K562 (cell line): ENCODE data around the gene IL1RAPL2. TPM values are rescaled to one million over a fixed set of nuclear protein-coding genes. Genes with fewer than 3 reads are reported as not detected.

Experiments used
- ATAC-seq: fragments of 200-7000 bp; cut with Tn5 transposase; 3 replicates; pipeline ENCODE4 v1.9.1; 2020; ENCODE audit warnings: moderate library complexity
- BruUV-seq: library from RNA; stranded (reverse); fragments of 400-500 nt; replicated peaks from 2 replicates; lab custom pipeline; 2021; lab: Mats Ljungman, UMichigan
- CTCF ChIA-PET: fragments of 300-600 bp; formaldehyde crosslinking; extraction: SDS; loops from one replicate; lab custom pipeline; 2021; ENCODE audit warnings: low intra/inter-chr PET ratio; lab: Yijun Ruan, JAX
- POLR2A ChIA-PET: fragments of 300-600, 350-650 bp; sonication (Branson Sonifier 250); formaldehyde crosslinking; extraction: SDS; loops from one replicate; lab custom pipeline; 2021; ENCODE audit warnings: antibody characterized with exemption, inconsistent platforms; lab: Yijun Ruan, JAX
- DNase-seq, 4 experiments: peaks; one replicate each; pipeline versions ENCODE4 v3.0.0 to v3.0.0-alpha.2; 2011 to 2018; ENCODE audit warnings: low spot score in 3 of 4, mixed read lengths in 3 of 4; ENCODE audit errors: extremely low read depth in 1 of 4
- FAIRE-seq: peaks from 2 replicates; lab custom pipeline; 2011; peaks lifted over from hg19 to GRCh38; lab: Jason Lieb, UNC
- H2AFZ ChIP-seq: 2 replicates; pipeline ENCODE4 v1.6.0; 2011; ENCODE audit warnings: low read depth, low read length, control low read depth, inconsistent platforms
- H3K27ac ChIP-seq: fragments of 200-600 bp; 3 replicates; pipeline ENCODE4 v1.8.0; 2011; ENCODE audit warnings: low read depth, mild to moderate bottlenecking, control low read depth, inconsistent platforms, low read length, moderate library complexity, mixed read lengths; ENCODE audit errors: extremely low read depth
- H3K27me3 ChIP-seq, 2 experiments: fragments of 300-600 bp in 1 of 2; 2 replicates in 1 of 2; 3 replicates in 1 of 2; pipeline versions ENCODE4 v1.6.0 to v1.8.0; 2011; ENCODE audit warnings: inconsistent platforms in 2 of 2, low read length in 2 of 2, mild to moderate bottlenecking in 1 of 2, mixed read lengths in 1 of 2, moderate library complexity in 1 of 2; ENCODE audit not compliant: control insufficient read depth in 2 of 2, insufficient read depth in 2 of 2
- H3K36me3 ChIP-seq: fragments of 300-600 bp; 3 replicates; pipeline ENCODE4 v1.8.0; 2011; ENCODE audit warnings: mild to moderate bottlenecking, low read length, inconsistent platforms; ENCODE audit not compliant: control insufficient read depth, insufficient read depth
- H3K4me1 ChIP-seq, 2 experiments: fragments of 200-600 bp in 1 of 2; replicated peaks in 1 of 2; 2 replicates in 1 of 2; 3 replicates in 1 of 2; pipeline versions ENCODE4 v1.5.1 to v1.8.0; 2011; ENCODE audit warnings: inconsistent platforms in 2 of 2, low read length in 2 of 2, mild to moderate bottlenecking in 1 of 2, mixed read lengths in 1 of 2, moderate library complexity in 1 of 2; ENCODE audit not compliant: control insufficient read depth in 2 of 2, insufficient read depth in 2 of 2
- H3K4me2 ChIP-seq: 2 replicates; pipeline ENCODE4 v1.6.1; 2011; ENCODE audit warnings: low read length, control low read depth, inconsistent platforms, mixed read lengths; ENCODE audit not compliant: insufficient read depth
- H3K4me3 ChIP-seq: fragments of 200-600 bp; sonication (generic), shearing (Covaris generic); 2 replicates; pipeline ENCODE4 v1.5.1; 2016; ENCODE audit warnings: control low read depth, inconsistent platforms
- H3K79me2 ChIP-seq: fragments of 200-600 bp; 3 replicates; pipeline ENCODE4 v1.8.0; 2011; ENCODE audit warnings: low read length, inconsistent platforms; ENCODE audit not compliant: control insufficient read depth, insufficient read depth
- H3K9ac ChIP-seq, 2 experiments: 2 replicates each; pipeline versions ENCODE4 v1.6.0 to v1.6.1; 2011; ENCODE audit warnings: low read depth in 2 of 2, low read length in 2 of 2, control low read depth in 1 of 2, inconsistent platforms in 1 of 2, mild to moderate bottlenecking in 1 of 2, mixed read lengths in 1 of 2; ENCODE audit not compliant: insufficient read depth in 1 of 2
- H3K9me1 ChIP-seq: one replicate; pipeline ENCODE4 v1.6.0; 2011; ENCODE audit warnings: inconsistent platforms, mild to moderate bottlenecking, low read length, moderate library complexity; ENCODE audit not compliant: control insufficient read depth, insufficient read depth
- H3K9me3 ChIP-seq: replicated peaks from 2 replicates; pipeline ENCODE4 v1.5.1; 2011; ENCODE audit warnings: low read depth, low read length, inconsistent platforms; ENCODE audit not compliant: control insufficient read depth, insufficient read depth
- H4K20me1 ChIP-seq: replicated peaks from 2 replicates; pipeline ENCODE4 v1.6.1; 2011; ENCODE audit warnings: low read length, inconsistent platforms, mixed read lengths; ENCODE audit not compliant: control insufficient read depth, insufficient read depth
- BRCA1 ChIP-seq, 2 experiments: fragments of 450-650 bp in 1 of 2; sonication (generic) in 1 of 2; formaldehyde crosslinking in 1 of 2; IDR thresholded peaks; 2 replicates each; pipeline versions ENCODE4 v1.5.0 to v1.6.1; 2017 to 2020; ENCODE audit warnings: mild to moderate bottlenecking in 1 of 2, missing genetic modification reagents in 1 of 2
- NBN ChIP-seq: fragments of 450-650 bp; IDR thresholded peaks from 2 replicates; pipeline ENCODE4 v1.6.1; 2016; ENCODE audit warnings: low read depth, mild to moderate bottlenecking
- RHOXF2B ChIP-seq: fragments of 250-450 bp; sonication (Bioruptor Pico); conservative IDR thresholded peaks from 2 replicates; pipeline ENCODE4 v1.5.1; 2021
- TCF7L2 ChIP-seq: fragments of 150-350 bp; IDR thresholded peaks from 2 replicates; pipeline ENCODE4 v1.6.1; 2016; ENCODE audit warnings: low read depth, mild to moderate bottlenecking, low read length, moderate library complexity
- WGBS: fragments of 100-300 bp; shearing (Covaris generic); methylation state at CpG from one replicate; pipeline ENCODE4 v1.1.6; 2016; ENCODE audit warnings: low coverage, mixed read lengths; ENCODE audit not compliant: insufficient coverage; ENCODE audit errors: missing lambda C conversion rate; 5-methylcytosine and 5-hydroxymethylcytosine counted together
- in situ Hi-C: fragments of 300-500 bp; cut with MboI; formaldehyde crosslinking; loops from 4 replicates; pipeline ENCODE4 v1.15.0; 2018; ENCODE audit warnings: inconsistent platforms, mixed read lengths
- intact Hi-C: fragments of 100-400 bp; cut with micrococcal nuclease; formaldehyde crosslinking; loops from 2 replicates; pipeline ENCODE4 v1.14.2; 2022
- polyA plus RNA-seq, 8 experiments: library from polyadenylated mRNA; depleted of rRNA in 4 of 8; stranded (reverse) in 5 of 8; unstranded in 3 of 8; fragments of >200 nt; fragmentation: Nextera tagmentation in 2 of 8; fragmentation: Illumina TruSeq in 1 of 8; extraction: Ambion mirVana in 2 of 8; extraction: Trizol in 1 of 8; gene quantifications; 2 replicates each; pipeline versions ENCODE4 v1.2.1 to v1.2.3, GENCODE V29; 2011 to 2014; ENCODE audit warnings: inconsistent platforms in 1 of 8, missing spikeins in 1 of 8
- total RNA-seq, 7 experiments: library from RNA; depleted of rRNA in 6 of 7; stranded (reverse); fragments of >200 nt in 6 of 7; fragmentation: Illumina TruSeq in 2 of 7; extraction: Trizol in 2 of 7; gene quantifications; 2 replicates each; pipeline versions ENCODE4 v1.2.1 to v1.2.3, GENCODE V29; 2011 to 2021; ENCODE audit warnings: low replicate concordance in 1 of 7
- TF ChIP-seq, protein P1 (sequence below), 3 experiments: IDR thresholded peaks in 2 of 3; conservative IDR thresholded peaks in 1 of 3; 2 replicates each; pipeline ENCODE4 v1.5.1; 2011 to 2012; ENCODE audit warnings: low read length in 3 of 3, mild to moderate bottlenecking in 3 of 3, control low read depth in 2 of 3, improper control_type of control experiment in 1 of 3, inconsistent platforms in 1 of 3, low read depth in 1 of 3, mixed read lengths in 1 of 3, moderate library complexity in 1 of 3; ENCODE audit not compliant: insufficient read depth in 2 of 3

The IL1RAPL2 gene
- total and polyA plus RNA-seq, 9 of the 15 experiments (the other 6 are each of a cell fraction or from before 2014, with no cell fraction given), result not detected

DNA sequence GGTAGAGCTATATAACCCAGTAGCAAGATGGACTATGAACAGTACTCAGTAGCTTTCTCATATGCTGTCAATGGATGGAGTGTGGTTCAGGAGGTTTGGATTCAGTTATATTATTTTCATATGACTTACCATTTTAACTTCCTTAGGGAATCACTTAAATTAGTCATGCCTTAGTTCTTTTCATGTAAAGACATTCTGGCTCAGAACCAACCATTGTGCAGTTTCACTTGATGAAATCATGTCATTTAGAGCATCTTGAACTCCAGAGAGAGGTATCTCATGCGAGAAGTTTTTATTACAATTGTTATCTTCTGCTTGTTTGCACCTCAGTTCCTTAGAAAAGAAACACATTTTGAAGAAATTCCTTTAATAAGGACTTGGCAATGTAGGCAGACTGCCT lies 55.8 kb downstream of the IL1RAPL2 start:
- ATAC-seq (no peak), FAIRE-seq (no peak), DNase-seq (no peak)
- H3K9me1 ChIP-seq, result no peaks in the 10 kb centered on the region
- no peaks in the 10 kb centered on the region for H3K36me3 ChIP-seq
- BruUV-seq, result no TSS peak
- ChIA-PET POLR2A (no interaction called here), CTCF (no interaction called here)
- H3K4me3 ChIP-seq, result no peak overlapping the region
- in situ Hi-C loops (no loop called here), intact Hi-C loops (no loop called here)
- H4K20me1 ChIP-seq, result no peaks in the 10 kb centered on the region
- TF ChIP-seq BRCA1 (IDR thresholded peaks at IDR 0.05) (no peak), BRCA1 (CRISPR knock-in tag; IDR thresholded peaks at IDR 0.05) (no peak), TCF7L2 (no peak), RHOXF2B (CRISPR knock-in tag) (no peak)
- no peaks in the 10 kb centered on the region for H3K79me2 ChIP-seq
- no peak overlapping the region for H3K27ac ChIP-seq
- H3K4me2 ChIP-seq, result no peak overlapping the region
- H3K9me3 ChIP-seq, result no peaks in the 10 kb centered on the region
- 0% methylated on average over 1 of the region's 1 CpG for WGBS
- H2AFZ ChIP-seq, result no peak overlapping the region
- no peak overlapping the region for H3K9ac ChIP-seq
- H3K4me1 ChIP-seq, result no peaks in the 10 kb centered on the region
- H3K27me3 ChIP-seq, result no peaks in the 10 kb centered on the region

DNA sequence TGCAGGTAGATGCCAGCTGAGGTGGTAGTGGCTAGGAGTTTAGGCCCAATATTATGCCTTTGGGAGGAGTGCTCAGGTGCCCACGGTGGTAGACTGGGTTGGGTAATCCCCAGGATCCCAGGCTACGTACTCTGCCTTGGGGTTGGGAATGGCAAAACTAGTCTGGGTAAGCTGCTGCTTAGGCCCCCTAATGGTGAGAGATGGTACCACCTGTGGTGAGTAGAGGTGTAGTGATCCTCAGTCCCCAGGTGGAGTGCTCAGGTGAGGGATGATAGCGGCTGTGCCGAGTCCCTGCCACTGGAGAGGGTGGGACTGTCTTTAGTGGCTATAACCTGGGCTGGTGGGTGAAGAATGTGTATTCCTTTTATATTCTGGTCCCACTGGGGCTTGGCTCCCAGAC lies 75.2 kb downstream of the IL1RAPL2 start:
- ChIA-PET CTCF (no interaction called here), POLR2A (interaction anchor here (0.7 kb wide), 1 partner anchor 912 kb away, joined by 3 read pairs; no protein-coding TSS in a partner anchor)
- FAIRE-seq, result no peak
- no peak overlapping the region for H3K27ac ChIP-seq
- H3K9me1 ChIP-seq, result no peaks in the 10 kb centered on the region
- intact Hi-C loops (no loop called here), in situ Hi-C loops (no loop called here)
- BruUV-seq, result no TSS peak
- no peak overlapping the region for H3K4me2 ChIP-seq
- no peaks in the 10 kb centered on the region for H3K9me3 ChIP-seq
- no peaks in the 10 kb centered on the region for H3K36me3 ChIP-seq
- H3K9ac ChIP-seq, result no peak overlapping the region
- TF ChIP-seq, protein P1, sequence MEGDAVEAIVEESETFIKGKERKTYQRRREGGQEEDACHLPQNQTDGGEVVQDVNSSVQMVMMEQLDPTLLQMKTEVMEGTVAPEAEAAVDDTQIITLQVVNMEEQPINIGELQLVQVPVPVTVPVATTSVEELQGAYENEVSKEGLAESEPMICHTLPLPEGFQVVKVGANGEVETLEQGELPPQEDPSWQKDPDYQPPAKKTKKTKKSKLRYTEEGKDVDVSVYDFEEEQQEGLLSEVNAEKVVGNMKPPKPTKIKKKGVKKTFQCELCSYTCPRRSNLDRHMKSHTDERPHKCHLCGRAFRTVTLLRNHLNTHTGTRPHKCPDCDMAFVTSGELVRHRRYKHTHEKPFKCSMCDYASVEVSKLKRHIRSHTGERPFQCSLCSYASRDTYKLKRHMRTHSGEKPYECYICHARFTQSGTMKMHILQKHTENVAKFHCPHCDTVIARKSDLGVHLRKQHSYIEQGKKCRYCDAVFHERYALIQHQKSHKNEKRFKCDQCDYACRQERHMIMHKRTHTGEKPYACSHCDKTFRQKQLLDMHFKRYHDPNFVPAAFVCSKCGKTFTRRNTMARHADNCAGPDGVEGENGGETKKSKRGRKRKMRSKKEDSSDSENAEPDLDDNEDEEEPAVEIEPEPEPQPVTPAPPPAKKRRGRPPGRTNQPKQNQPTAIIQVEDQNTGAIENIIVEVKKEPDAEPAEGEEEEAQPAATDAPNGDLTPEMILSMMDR (IDR thresholded peaks at IDR 0.05 in 2 of 3, conservative IDR thresholded peaks at IDR 0.05 in 1 of 3; ENCODE audit: insufficient read depth in 2 of 3, low read depth in 1 of 3, low read length in 3 of 3), result peak in 1 of 3 experiments; percentile 24; a peak in 1 of 6 replicates
- no peak for TF ChIP-seq NBN
- no peaks in the 10 kb centered on the region for H3K4me1 ChIP-seq
- H3K27me3 ChIP-seq, result no peaks in the 10 kb centered on the region
- no peak overlapping the region for H2AFZ ChIP-seq
- no peak for DNase-seq
- no peak overlapping the region for H3K4me3 ChIP-seq
- no peaks in the 10 kb centered on the region for H3K79me2 ChIP-seq
- 0% methylated on average over 4 of the region's 4 CpGs for WGBS
- no peak for ATAC-seq
- no peaks in the 10 kb centered on the region for H4K20me1 ChIP-seq
